HG03439 (cell line): ENCODE data around the gene SLC19A1.
"Not testable (repeated sequence)": the region's sequence is repeated elsewhere in the genome, so short reads cannot be mapped to it uniquely, and the experiment has no call there.

Source experiments
- ATAC-seq: cut with Tn5 transposase; IDR thresholded peaks from one replicate; pipeline ENCODE4 v1.9.1; 2021; ENCODE audit warnings: mild to moderate bottlenecking, moderate library complexity; ENCODE audit not compliant: unreplicated experiment

The SLC19A1 gene

GRCh38 chr21:45508607-45509565, 33.4 kb downstream of the SLC19A1 start:
- no peak for ATAC-seq

- ATAC-seq, result no peak
These were observed 34.2 kb downstream of the SLC19A1 start for GRCh38 chr21:45507888-45508508.

GRCh38 chr21:45507523-45507875, 34.7 kb downstream of the SLC19A1 start:
- ATAC-seq, result no peak

GRCh38 chr21:45506836-45507522, 35.3 kb downstream of the SLC19A1 start:
- no peak for ATAC-seq

GRCh38 chr21:45506241-45506817, 35.9 kb downstream of the SLC19A1 start:
- ATAC-seq, result no peak

GRCh38 chr21:45505416-45506021, 36.7 kb downstream of the SLC19A1 start:
- no peak for ATAC-seq

GRCh38 chr21:45504516-45505415, 37.5 kb downstream of the SLC19A1 start:
- ATAC-seq, result no peak

- no peak for ATAC-seq
These were observed 38.2 kb downstream of the SLC19A1 start for GRCh38 chr21:45504021-45504515.

GRCh38 chr21:45503226-45503625, 39.0 kb downstream of the SLC19A1 start:
- ATAC-seq, result not testable (repeated sequence)

GRCh38 chr21:45502600-45502999, 39.6 kb downstream of the SLC19A1 start:
- no peak for ATAC-seq

- ATAC-seq, result no peak
These were observed 40.3 kb downstream of the SLC19A1 start for GRCh38 chr21:45502006-45502345.

- not testable (repeated sequence) for ATAC-seq
These were observed 40.9 kb downstream of the SLC19A1 start for GRCh38 chr21:45501081-45502005.

GRCh38 chr21:45499970-45500577, 42.2 kb downstream of the SLC19A1 start:
- ATAC-seq, result no peak

GRCh38 chr21:45499201-45499750, 43.0 kb downstream of the SLC19A1 start:
- ATAC-seq, result no peak

- no peak for ATAC-seq
These were observed 43.6 kb downstream of the SLC19A1 start for GRCh38 chr21:45498646-45499000.

- ATAC-seq, result no peak
These were observed 44.2 kb downstream of the SLC19A1 start for GRCh38 chr21:45497846-45498645.
